ENCODE measurements around the gene CCDC138. TPM values are rescaled to one million over a fixed set of nuclear protein-coding genes. Genes with fewer than 3 reads are reported as not detected.

CCDC138 gene
- total and polyA plus RNA-seq, 4 donors, result 1.8 to 18.3 (median 5.4) TPM

DNA sequence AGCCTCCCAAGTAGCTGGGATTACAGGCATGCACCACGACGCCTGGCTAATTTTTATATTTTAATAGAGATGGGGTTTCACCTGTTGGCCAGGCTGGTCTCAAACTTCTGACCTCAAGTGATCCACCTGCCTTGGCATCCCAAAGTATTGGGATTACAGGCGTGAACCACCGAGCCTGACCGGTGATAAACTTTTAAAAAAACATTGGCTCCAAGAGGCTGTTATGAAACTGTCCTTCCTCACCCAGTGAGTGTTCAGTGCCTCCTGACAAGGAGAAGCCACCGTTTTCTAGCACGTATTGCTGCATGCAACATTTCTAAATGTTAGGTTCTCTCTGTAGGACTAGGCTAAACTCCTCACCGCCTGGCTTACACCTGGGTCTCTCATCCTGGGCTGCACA is 139.2 kb downstream of the CCDC138 start:
- H3K27ac ChIP-seq (ENCODE audit: low read depth in 1 of 2, low read length in 1 of 2), result no peak overlapping the region
- peaks cover 0 to 18% (median 0%) of the 10 kb centered on the region in 5 donors for H3K4me1 ChIP-seq (ENCODE audit: control insufficient read depth in 5 of 5, insufficient read depth in 5 of 5, low read length in 5 of 5)
- H3K4me3 ChIP-seq, result no peak overlapping the region
- WGBS, 2 donors, result 83 to 91% methylated on average over 8 of the region's 8 CpGs
- TF ChIP-seq, protein P1, sequence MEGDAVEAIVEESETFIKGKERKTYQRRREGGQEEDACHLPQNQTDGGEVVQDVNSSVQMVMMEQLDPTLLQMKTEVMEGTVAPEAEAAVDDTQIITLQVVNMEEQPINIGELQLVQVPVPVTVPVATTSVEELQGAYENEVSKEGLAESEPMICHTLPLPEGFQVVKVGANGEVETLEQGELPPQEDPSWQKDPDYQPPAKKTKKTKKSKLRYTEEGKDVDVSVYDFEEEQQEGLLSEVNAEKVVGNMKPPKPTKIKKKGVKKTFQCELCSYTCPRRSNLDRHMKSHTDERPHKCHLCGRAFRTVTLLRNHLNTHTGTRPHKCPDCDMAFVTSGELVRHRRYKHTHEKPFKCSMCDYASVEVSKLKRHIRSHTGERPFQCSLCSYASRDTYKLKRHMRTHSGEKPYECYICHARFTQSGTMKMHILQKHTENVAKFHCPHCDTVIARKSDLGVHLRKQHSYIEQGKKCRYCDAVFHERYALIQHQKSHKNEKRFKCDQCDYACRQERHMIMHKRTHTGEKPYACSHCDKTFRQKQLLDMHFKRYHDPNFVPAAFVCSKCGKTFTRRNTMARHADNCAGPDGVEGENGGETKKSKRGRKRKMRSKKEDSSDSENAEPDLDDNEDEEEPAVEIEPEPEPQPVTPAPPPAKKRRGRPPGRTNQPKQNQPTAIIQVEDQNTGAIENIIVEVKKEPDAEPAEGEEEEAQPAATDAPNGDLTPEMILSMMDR (IDR thresholded peaks at IDR 0.05; ENCODE audit: control extremely low read depth, extremely low read depth), result no peak
- DNase-seq (no peak), ATAC-seq (ENCODE audit: insufficient read depth, low FRiP score) (no peak)
- no peaks in the 10 kb centered on the region for H3K9me3 ChIP-seq (ENCODE audit: control insufficient read depth in 4 of 4, insufficient read depth in 3 of 4, low read length in 3 of 4)
- H3K36me3 ChIP-seq (ENCODE audit: control insufficient read depth in 4 of 4, insufficient read depth in 4 of 4, low read length in 4 of 4), result no peaks in the 10 kb centered on the region
- H3K9ac ChIP-seq (ENCODE audit: insufficient read depth in 1 of 2, low read length in 2 of 2), result no peak overlapping the region
- no peaks in the 10 kb centered on the region for H3K27me3 ChIP-seq (ENCODE audit: control insufficient read depth in 3 of 3, insufficient read depth in 3 of 3, low read length in 2 of 3)

Small RNAs within 50 kb of the gene (small RNA-seq; reads per million reads assigned to genes)
- gene AC073415.1 (ENCODE audit: low replicate concordance), result not detected

Other genes starting within 250 kb of the CCDC138 start
- gene RANBP2, start 67.3 kb upstream of the CCDC138 start, total RNA-seq, result 100 to 1,000 TPM in 1 of 2 donors, 10 to 100 TPM in 1; 58.8 to 125 TPM
- 10 to 100 TPM in 1 of 2 donors, 1 to 10 TPM in 1; 9.1 to 16.6 TPM for gene RANBP2, start 67.3 kb upstream of the CCDC138 start, polyA plus RNA-seq
- under 1 TPM in 1 of 2 donors, not detected in 1; 0.37 TPM for gene EDAR, start 202.4 kb downstream of the CCDC138 start, total RNA-seq
- gene EDAR, start 202.4 kb downstream of the CCDC138 start, polyA plus RNA-seq, result under 1 TPM; 0.02 to 0.10 TPM